ENCODE measurements around the gene SERPINA7.

DNA sequence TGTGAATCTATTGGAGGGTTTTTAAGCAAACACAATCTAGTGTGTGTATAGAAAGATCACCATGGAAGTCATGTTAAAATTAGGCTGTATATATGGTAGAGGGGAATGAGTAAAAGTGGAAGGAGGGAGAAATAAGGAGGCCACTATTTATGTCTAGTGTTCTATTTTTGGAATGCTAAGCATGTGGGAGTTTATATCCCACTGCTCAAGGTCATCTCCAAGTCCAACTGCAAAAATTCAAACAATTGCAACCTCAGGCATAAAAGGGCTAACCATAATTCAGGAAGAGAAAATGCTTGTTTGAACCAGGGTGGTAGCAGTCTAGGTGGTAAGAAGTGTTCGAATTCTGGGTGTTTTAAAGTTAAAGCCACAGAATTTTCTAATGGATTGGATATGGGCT is 39.2 kb downstream of the SERPINA7 start:
- TF ChIP-seq EZH2 (IDR thresholded peaks at IDR 0.05; ENCODE audit: borderline replicate concordance, insufficient read depth, low read length, poor library complexity, severe bottlenecking) (no peak), POLR2AphosphoS5 (IDR thresholded peaks at IDR 0.05) (no peak), TAF1 (IDR thresholded peaks at IDR 0.05; ENCODE audit: low read depth) (no peak), REST (IDR thresholded peaks at IDR 0.05; ENCODE audit: borderline replicate concordance) (no peak), RAD21 (conservative IDR thresholded peaks at IDR 0.05) (no peak), EP300 (conservative IDR thresholded peaks at IDR 0.05; ENCODE audit: poor library complexity, severe bottlenecking) (no peak)
- TF ChIP-seq, protein P1, sequence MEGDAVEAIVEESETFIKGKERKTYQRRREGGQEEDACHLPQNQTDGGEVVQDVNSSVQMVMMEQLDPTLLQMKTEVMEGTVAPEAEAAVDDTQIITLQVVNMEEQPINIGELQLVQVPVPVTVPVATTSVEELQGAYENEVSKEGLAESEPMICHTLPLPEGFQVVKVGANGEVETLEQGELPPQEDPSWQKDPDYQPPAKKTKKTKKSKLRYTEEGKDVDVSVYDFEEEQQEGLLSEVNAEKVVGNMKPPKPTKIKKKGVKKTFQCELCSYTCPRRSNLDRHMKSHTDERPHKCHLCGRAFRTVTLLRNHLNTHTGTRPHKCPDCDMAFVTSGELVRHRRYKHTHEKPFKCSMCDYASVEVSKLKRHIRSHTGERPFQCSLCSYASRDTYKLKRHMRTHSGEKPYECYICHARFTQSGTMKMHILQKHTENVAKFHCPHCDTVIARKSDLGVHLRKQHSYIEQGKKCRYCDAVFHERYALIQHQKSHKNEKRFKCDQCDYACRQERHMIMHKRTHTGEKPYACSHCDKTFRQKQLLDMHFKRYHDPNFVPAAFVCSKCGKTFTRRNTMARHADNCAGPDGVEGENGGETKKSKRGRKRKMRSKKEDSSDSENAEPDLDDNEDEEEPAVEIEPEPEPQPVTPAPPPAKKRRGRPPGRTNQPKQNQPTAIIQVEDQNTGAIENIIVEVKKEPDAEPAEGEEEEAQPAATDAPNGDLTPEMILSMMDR (IDR thresholded peaks at IDR 0.05; ENCODE audit: poor library complexity, severe bottlenecking), result no peak

Measured in neural cell (in vitro differentiated cells).